Measurements from ENCODE around the gene COL23A1.
A peak's percentile ranks its signal among the peaks of the same experiment; 100 is the strongest.

COL23A1 gene

DNA sequence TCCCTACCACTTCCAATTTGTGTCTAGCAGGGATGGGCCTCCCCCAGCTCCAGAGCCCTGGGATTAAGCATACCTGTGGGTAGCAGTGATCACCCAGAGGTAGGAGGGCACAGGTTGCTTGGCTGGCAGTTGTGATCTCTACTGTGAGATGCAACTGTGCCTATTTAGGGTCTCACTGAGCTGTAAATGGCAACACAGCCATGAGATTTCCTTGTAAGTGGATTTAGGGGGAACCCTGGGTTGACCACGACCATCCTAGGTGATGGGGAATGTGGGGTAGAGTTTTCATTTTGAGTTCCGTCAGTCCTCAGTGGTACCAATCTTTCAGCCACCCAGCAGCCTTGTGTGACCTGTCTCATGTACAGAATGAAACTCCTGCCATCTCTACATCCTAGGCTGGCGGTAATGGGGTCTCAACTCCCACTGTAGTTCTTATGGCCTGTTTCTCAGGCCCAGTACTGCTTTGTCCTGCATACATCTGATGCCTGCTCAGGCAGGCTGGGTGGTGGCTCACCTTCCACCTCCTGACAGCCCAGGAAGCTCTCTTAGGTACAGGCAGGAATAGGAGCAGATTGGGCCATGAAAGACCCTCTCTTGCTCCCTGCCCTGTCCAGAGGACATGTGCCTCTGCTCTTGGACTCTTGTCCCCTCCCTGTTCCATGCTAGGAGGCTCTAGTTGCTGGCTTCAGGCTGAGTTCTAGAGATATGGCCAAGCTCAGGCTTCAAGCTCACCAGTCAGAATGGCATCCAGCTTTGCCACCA lies 377.8 kb downstream of the COL23A1 start:
- no peak for DNase-seq (ENCODE audit: low read depth in 2 of 2)

DNA sequence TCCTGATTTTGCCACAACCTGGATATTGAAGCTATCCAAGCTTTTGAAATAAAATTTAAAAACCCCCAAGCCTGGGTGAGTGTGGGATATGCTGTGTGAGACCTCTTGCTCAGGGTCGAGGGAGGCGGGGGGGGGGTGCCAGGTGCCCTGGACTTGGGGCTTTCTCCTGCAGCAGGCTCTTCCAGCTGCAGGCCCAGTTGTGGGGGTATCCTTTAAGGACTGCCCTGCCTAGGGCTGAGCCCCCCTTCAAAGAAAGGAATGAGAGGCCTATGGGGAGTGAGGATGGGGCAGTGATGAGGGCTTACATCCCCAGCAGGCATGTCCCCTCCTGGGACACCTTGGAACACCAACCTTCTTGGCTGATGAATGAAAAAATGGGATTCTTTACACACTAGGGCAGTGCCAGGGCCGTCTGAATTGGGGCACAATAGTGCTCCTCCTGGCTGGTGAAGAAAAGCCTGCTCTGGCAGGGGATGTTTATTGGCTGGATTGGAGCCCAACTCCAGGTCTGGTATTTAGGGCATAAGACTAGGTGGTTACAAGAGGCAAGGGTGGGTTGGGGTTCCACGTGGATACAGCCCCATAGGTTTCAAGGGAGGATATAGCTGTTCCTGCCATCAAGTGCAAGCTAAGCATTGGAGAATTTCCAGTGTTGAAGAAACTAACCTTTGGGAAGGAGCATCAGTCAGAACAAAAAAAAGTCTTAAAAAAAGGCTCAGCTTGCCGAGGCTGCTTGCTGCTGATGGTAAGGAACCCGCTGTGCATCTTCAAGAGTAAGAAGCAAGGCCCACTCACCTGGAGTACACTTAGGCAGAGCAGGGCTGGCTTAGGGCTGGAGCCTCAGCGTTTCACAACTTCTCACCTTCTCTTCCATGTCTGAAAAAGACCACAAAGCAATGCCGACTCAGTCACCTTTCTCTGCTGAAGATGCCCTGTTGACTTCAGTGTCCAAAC lies 378.8 kb downstream of the COL23A1 start:
- no peak for DNase-seq (ENCODE audit: low read depth in 2 of 2)

DNA sequence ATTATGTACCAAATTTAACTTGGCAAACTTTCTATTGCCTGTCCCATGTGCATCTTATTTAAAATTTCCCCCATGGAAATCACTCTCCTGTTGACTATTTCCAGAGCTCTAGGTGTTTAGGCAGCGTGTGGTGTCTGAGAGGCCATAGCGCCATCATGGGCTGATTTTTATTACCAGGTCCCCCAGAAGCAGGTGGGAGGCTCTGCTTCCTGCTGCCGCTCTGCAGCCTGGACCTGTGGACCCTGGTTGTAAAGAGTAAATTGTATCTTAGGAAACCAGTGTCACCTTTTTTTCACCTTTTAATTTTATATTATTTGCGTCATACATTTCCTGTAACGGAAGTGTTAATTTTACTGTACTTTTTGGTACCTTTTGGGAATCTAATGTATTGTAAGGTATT lies 379.5 kb downstream of the COL23A1 start:
- DNase-seq (ENCODE audit: low read depth in 2 of 2) = no peak

DNA sequence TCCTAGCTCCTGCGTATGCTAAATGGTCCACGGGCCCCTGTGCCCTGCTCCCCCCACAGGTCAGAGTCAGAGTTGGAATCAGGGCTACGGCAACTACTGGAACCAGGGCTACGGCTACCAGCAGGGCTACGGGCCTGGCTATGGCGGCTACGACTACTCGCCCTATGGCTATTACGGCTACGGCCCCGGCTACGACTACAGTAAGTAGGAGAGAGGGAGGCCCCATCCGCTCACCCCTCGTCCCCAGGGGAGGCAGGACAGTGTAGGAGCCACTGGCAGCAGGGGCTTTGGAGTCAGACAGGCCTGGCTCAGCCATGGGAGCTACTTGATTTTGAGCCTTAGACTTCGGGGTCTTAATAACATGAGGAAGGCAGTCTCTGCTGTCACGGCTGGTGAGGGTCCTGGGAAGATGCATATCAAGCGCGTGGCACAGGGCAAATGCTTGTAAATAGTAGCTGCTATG lies 380.1 kb downstream of the COL23A1 start:
- no peak for DNase-seq (ENCODE audit: low read depth in 2 of 2)

DNA sequence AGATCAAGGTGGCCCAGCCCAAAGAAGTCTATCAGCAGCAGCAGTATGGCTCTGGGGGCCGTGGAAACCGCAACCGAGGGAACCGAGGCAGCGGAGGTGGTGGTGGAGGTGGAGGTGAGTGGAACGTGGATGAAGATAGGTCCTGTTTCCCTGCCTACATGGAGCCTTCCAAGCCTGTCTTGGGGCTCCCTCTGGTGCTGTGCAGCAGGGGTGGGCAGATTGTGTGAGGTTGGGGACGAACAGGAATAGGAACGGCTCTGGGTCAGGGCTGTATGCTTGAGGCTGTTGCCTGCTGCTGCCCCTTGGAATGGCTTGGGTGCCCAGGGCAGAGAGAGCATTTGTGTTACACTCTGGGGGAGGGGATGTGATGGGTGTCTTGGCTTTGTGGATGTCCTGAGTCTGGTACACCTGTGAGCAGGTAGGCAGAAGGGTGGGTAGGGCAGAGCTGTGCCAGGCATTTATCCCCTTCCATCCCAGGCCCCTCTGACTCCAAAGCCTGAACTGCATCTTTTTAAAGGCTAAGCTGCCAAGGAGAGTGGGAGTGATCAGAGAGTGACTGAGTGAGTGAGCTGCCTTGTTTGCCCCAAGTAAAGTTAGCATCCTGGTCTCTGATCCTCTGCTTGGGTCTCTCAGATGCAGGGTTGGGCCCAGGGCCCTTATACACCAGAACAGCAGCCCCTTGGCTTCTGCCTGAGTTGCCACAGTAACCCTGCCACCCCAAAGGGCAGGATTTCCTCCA lies 380.7 kb downstream of the COL23A1 start:
- DNase-seq (ENCODE audit: low read depth in 2 of 2) = no peak

DNA sequence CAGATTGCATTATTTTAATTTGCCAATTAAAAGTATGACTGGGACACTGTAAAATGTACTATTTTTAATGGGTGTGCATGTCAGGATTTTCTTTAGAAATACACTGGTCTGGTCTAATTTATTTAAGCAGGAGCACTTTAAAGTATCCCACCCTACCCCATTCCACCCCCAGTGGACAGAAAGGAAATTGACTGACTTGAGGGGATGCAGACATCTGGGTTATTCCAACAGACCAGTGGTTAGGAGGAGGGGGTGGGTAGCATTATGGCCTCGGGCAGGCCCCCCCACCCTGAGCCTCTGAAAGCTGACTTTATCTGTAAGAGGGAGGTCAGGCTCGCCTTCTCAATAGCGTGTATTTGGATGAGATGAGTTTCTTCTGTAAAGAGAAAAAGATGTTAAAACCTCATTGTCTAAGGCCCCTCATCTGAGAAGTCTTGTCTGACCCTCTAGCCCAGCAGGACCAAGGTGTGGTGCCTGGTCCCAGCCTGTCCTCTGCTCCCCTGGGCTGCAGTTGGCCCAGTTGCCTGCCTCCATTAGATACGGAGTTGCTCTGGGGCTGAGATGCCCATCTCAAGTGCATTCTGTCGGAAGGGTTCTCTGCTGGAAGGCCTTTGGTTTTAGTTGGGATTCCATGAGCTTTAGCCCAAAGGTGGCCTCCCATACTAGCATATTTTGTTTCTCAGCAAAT lies 381.5 kb downstream of the COL23A1 start:
- no peak for DNase-seq (ENCODE audit: low read depth in 2 of 2)

DNA sequence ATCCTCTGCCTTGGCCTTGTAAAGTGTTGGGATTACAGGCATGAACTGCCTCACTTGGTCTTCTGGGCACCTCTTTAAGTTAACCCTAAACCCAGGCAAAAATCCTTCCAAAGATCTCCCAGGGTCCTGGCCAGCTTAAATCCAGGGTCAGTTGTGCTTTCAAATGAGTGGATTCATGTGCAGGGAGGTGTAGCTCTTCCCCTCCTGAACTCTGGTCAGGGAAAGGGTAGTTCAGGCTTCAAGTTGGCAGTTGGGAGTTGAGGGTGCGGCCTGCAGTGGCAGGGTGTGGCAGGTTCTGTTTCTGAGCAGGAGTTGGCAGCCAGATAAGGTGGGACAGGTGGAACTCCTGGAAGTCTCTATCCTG lies 382.3 kb downstream of the COL23A1 start:
- DNase-seq (ENCODE audit: low read depth in 2 of 2) = no peak

DNA sequence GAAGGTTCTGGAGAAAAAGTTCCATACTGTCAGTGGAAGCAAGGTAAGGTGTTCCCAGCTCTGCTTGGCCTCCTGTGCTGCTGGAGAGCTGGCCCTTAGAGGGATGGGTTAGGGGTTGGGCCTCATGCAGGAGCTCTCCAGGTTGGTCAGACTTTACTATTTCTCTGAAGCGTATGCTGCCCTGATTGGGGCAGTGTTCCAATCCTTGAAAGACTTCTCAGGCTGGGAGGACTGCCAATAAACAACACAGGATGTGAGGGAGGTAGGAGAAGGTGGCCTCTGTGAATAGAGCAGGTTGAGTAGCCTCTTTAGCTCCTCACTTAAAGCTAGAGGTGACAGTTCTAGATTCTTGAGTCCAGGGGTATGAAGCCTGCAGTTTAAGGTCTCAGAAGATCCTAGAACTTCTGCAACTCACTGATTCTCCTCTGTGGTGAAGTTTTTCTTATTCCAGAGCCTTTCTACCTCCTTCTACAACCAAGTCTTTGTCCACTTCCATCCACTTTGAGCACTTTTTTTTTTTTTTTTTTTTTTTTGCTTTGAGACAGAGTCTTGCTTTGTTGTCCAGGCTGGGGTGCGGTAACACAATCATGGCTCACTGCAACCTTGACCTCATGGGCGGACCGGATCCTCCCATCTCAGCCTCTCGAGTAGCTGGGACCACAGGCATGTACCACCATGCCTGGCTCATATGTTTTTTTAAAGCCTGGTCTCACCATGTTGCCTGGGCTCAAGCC lies 382.8 kb downstream of the COL23A1 start:
- DNase-seq (ENCODE audit: low read depth in 2 of 2) = no peak

DNA sequence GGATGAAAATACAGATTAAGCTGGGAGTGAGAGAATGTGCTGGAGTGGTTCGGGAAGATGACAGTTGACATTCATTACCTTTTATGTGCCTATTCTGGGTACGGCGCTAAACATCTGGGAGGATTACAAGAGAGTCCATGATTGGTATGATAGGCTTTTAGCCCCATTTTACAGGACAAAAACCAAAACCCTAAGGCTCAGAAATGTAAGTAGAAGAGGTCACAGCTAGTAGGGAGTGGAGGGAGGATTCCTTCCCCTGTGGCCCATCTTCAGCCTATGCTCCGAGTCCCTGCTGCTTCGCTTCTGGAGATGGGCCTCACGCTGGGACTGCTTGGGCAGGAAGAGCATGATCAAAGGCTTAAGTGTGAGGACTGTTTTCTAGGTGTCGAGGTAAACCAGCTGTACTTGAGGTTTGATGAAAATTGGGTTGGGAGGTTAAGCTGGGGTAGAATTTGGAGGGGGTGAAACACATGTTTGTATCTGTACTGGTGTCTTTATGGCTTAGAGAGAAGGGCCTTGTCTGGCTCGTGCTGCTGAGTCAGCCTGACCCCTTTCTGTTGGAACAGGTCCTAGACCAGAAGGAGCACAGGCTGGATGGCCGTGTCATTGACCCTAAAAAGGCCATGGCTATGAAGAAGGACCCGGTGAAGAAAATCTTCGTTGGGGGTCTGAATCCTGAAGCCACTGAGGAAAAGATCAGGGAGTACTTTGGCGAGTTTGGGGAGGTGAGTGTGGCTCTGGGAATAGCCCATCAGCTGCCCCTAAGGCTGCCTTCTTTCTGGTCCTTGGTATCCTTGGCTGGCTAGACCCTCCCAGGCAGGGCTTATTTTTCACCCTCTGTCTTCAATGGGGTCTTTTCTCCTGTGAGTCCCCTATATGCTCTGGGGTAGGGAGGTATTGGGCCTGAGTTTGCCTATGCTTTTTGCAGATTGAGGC lies 383.8 kb downstream of the COL23A1 start:
- DNase-seq (ENCODE audit: low read depth in 2 of 2) = no peak

DNA sequence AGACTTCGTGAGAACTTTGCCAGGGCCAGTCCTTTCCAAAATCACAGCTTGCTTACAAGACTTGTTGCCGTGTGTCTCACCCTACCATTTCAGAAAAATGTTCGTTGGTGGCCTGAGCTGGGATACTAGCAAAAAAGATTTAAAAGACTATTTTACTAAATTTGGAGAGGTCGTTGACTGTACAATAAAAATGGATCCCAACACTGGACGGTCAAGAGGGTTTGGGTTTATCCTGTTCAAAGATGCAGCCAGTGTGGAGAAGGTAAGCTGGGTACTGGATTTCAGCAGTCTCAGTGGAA lies 384.5 kb downstream of the COL23A1 start:
- no peak for DNase-seq (ENCODE audit: low read depth in 2 of 2)

DNA sequence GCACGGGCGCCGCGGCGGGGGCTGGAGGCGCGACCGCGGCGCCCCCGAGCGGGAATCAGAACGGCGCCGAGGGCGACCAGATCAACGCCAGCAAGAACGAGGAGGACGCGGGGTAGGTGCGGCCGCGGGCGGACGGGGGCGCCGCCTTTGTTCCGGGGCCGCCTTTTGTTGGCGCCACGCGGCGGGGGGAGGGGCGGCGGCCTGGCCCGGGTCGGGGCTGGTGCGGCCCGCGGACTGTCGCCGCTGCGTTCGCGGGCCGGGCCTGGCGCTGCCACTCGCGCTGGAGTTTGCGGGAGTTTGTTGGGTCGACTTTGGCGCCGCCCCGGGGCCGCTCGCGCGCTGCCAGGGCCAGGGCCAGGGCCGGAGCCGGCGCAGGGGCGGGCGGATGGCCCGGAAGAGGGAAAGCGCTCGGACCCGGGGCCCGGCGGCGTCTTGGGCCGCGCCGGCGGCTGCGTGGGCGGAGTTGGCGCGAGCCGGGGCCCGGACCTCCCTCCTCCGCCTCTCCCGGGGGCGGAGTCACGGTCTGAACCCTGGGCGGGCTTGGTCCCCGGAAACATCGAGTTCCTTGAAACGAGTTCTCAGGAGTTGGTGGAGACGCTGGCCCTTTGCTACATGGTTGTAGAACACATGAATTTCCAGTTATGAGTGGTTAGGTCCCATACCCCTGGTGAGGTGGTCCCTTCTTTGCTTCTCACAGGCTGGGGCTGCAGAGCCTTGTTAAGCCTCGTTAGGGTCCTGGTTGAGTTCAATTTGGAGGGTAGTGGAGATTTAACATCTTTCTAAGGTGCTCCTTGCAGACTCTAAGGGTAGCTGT lies 385.1 kb downstream of the COL23A1 start:
- DNase-seq (ENCODE audit: low read depth in 2 of 2) = peak; percentile 58 to 74

DNA sequence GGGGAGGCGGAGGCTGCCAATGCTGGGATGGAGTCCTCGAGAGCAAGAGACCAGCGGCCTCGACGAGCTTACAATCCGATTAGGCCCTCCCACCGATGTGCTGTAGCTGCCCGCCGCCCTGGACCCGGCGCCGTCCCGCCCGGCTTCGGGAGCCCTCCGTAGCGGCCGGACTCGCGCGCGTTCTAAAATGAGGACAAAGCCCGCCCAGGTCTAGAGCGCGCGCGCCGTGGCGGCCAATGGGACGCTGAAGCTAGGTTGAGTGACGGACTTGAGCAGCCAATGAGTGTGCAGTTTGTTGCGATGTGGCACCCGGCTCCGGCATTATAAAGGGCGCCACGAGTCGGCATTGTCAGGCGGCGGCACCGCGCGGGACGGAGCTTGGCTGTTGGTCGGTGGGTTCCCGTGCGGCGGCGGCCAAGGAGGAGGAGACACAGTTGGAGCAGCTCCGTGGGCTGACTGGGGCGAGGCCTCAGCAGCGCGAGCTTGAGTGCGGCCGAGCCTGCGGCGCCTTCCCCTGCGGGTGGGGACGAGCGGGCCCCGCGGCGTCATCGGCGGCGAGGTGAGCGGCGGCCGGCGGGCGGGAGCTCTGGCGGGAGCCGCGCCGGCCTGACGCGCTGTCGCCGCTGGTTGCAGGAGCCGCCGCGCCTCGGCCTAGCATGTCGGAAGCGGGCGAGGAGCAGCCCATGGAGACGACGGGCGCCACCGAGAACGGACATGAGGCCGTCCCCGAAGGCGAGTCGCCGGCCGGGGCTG lies 385.8 kb downstream of the COL23A1 start, which contains the start of gene HNRNPAB:
Gene HNRNPAB (plus strand): TSS at position 352 of the 753 bp plus-strand sequence. CDS start 305 bp downstream, at position 657.
- DNase-seq (ENCODE audit: low read depth in 2 of 2) = peak; percentile 94 to 95

DNA sequence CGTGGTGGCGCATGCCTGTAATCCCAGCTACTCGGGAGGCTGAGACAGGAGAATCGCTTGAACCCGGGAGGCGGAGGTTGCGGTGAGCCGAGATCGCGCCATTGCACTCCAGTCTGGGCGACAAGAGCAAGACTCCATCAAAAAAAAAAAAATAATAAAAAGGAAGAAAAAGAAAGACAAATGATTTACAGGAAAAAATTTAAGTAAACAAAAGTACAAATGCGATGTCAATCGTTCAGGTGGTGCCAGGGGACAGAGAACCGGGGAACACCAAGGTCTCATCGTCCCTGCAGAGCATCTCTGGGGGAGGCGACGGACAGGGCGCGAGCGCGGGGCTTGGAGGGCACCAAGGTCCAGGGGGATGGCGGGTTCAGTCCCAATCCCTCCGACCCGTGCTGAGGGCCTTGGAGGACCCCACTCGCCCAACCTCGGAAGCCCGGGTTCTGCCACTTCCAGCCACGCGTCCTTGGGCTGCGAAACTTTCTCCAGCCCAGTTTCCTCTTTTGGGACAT lies 386.5 kb downstream of the COL23A1 start:
- no peak for DNase-seq (ENCODE audit: low read depth in 2 of 2)

DNA sequence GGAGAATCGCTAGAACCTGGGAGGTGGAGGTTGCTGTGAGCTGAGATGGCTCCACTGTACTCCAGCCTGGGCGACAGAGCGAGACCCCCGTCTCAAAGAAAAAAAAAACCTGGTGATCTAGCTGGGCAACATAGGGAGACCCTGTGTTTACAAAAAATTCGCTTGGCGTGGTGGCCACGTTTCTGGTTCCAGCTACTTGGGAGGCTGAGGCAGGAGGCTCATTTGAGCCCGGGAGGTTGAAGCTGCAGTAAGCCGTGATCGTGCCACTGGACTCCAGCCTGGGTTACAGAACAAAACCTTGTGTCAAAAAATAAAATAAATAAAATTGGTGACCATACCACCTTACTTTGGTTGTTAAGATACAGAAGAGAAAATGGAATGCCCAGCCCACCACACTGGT lies 387.7 kb downstream of the COL23A1 start:
- no peak for DNase-seq (ENCODE audit: low read depth in 2 of 2)

DNA sequence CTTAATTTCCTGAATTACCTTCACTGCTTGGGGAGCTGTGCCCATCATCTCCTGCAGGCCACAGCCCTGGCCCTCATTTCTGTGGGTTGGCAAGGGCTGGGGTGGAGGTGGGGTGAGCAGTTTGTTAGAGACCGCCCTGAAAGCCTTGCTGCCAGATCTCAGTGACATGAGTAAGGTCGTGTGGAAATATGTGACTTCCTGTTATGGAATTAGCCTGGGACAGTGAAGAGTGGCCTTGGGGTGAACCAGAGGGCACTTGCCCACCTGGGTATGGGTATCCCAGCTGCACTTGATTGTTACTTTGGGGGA lies 388.3 kb downstream of the COL23A1 start:
- no peak for DNase-seq (ENCODE audit: low read depth in 2 of 2)

DNA sequence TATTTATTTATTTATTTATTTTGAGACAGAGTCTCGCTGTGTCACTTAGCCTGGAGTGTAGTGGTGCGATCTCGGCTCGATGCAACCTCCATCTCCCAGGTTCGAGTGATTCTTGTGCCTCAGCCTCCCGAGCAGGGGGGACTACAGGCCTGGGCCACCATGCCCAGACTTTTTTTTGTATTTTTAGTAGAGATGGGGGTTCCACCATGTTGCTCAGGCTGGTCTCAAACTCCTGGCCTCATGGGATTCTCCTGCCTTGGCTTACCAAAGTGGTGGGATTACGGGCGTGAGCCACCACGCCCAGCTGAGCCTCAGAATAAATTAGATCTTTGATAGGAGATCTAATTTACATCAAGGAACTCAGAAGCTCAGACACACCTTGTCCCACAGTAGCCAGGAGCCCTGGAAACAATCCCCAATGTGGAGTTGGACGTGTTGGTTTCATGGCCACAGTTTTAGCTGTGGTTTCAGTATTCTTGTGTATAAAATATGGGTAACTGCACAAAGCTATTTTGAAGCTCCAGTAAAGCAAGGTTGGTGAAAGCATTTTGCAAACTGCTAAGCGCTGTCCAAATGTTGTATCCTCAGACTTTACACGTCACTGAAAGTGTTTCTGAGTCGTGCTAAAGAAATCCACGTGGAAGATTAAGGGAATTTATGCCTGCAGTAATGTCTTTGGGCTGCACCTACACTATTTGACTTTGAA lies 388.8 kb downstream of the COL23A1 start:
- DNase-seq (ENCODE audit: low read depth in 2 of 2) = no peak

DNA sequence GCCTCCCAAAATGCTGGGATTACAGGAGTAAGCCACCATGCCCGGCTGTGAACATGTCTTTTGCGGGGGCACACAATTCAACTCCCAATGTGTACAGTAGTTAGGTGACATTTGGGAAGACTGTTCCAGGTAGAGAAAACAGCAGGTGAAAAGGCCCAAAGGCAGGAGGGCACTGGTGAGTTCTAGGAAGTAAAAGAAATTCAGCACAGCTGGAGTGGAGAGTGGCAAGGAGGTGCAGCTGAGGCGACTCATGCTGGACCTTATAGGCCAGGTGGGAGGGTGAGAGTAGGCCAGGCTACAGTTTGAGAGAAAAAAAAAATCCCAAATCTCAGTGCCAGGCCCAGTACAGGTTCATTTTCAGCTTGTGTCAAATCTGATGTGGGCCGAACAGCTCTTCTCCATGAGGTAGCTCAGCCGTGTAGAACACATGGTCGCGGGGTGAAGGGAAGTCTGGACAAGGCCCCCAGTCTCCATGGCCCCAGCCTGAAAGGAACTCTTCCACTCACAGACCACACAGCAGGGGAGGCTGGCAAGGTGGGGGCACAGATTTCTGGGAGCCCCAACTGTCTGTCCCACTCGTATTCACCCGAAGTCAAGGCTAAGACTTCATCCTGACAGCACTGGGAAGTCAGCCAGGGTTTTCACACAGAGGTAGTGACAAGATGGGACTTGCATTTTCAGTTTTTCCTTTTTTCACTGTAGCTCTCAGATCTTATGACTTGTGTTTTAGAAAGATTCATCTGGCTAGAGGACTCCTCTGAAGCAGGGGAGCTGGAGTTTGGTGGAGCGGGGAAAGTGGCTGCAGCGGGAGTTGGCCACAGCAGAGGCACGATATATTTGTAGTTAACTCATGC lies 390.4 kb downstream of the COL23A1 start:
- no peak for DNase-seq (ENCODE audit: low read depth in 2 of 2)
